Breast epithelium (tissue), 3 donors: ENCODE measurements around the gene P2RX6.

Source experiments
- POLR2A ChIP-seq: fragments of 450-650 bp; IDR thresholded peaks from one replicate; pipeline ENCODE4 v1.6.1; 2016; ENCODE audit warnings: antibody characterized with exemption, mild to moderate bottlenecking, moderate library complexity
- TF ChIP-seq, protein P1 (sequence below), 3 donors: fragments of 450-650 bp; IDR thresholded peaks; one replicate each; pipeline ENCODE4 v1.5.1; 2016 to 2017; ENCODE audit warnings: antibody characterized with exemption in 3 of 3, mild to moderate bottlenecking in 3 of 3, moderate library complexity in 3 of 3

DNA sequence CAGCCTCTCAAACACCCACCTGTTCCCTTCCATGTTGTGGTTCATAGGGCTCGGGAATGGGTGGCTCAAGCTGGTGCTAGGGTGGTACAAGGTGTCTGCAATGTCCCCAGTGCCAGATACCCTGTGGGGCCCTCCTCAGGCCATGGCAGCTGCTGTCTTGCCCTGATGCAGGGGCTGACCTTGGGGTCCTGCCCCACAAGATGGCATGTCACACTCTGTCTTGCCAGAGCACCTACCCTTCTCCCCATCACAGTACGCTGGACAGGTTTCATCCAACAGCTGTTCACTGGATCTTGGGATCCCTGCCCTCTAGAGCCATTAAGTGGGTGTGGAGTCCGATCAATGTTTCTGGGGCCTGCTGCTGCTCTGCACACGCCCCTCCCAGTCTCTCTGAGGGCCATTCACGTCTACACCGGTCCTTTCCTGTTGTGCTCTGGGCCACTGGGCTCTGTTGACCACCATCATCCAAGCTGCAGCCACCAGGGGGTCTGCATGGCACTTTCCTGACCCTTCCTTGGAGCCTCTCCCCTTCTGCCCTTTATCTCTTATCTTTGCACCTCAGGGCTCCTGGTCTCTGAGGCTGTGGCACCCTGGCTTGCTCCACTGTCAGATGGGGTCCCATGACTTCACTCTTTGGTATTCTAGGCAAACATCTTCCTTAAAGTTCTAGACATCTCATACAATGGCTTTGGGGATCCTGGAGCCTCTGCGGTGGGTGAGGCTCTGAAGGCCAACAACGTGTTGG lies 37.9 kb downstream of the P2RX6 start:
- no peak for TF ChIP-seq POLR2A
- TF ChIP-seq, protein P1, sequence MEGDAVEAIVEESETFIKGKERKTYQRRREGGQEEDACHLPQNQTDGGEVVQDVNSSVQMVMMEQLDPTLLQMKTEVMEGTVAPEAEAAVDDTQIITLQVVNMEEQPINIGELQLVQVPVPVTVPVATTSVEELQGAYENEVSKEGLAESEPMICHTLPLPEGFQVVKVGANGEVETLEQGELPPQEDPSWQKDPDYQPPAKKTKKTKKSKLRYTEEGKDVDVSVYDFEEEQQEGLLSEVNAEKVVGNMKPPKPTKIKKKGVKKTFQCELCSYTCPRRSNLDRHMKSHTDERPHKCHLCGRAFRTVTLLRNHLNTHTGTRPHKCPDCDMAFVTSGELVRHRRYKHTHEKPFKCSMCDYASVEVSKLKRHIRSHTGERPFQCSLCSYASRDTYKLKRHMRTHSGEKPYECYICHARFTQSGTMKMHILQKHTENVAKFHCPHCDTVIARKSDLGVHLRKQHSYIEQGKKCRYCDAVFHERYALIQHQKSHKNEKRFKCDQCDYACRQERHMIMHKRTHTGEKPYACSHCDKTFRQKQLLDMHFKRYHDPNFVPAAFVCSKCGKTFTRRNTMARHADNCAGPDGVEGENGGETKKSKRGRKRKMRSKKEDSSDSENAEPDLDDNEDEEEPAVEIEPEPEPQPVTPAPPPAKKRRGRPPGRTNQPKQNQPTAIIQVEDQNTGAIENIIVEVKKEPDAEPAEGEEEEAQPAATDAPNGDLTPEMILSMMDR (IDR thresholded peaks at IDR 0.05): no peak
